Skin epidermis (tissue), 12 donors: ENCODE data around the gene GAK.
"Not testable (repeated sequence)": the region's sequence is repeated elsewhere in the genome, so short reads cannot be mapped to it uniquely, and the experiment has no call there.

ENCODE experiments used
- H3K27ac ChIP-seq, 21 experiments: fragments of 200-600 bp; sonication (generic) in 11 of 21; one replicate each; pipeline ENCODE4 v1.5.0; 2020; ENCODE audit warnings: mild to moderate bottlenecking in 3 of 21, inconsistent platforms in 2 of 21, moderate library complexity in 2 of 21
- H3K4me3 ChIP-seq, 7 experiments: fragments of 200-600 bp; sonication (generic) in 2 of 7; one replicate each; pipeline ENCODE4 v1.5.0; 2020; ENCODE audit warnings: inconsistent platforms in 2 of 7, mild to moderate bottlenecking in 2 of 7, moderate library complexity in 1 of 7

Gene GAK

DNA sequence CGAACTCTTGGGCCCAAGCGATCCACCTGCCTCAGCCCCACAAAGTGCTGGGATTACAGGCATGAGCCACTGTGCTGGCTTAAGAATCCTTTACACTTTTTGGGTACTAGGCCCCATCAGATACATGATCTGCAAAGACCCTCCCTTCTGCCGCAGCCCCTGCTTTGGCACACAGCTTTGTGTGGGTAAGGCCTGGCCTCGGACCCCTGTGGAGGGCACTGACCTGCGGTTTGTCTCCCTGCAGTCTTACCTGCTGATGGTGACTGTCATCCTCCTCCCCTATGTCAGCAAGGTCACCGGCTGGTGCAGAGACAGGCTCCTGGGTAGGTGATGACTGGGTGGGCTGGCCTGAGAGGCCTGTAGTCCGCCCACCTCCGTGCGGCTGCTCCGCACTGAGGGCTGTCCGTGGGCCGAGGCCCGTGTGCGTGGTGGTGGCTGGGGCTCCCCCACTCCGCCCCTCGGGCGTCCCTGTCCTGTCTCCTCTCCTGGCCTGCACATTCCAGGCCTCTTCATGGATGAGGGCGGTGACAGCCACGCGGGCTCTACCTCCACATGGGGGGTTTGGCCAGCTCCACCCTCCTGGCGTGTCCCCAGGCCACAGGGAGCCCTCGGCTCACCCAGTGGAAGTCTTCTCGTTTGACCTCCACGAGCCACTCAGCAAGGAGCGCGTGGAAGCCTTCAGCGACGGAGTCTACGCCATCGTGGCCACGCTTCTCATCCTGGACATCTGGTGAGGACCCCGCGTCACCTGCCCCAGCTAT is 23.2 kb upstream of the GAK start:
- Histone ChIP-seq H3K4me3 (no peak overlapping the region), H3K27ac (no peak overlapping the region)

- H3K27ac ChIP-seq: no peak overlapping the region
Measured at GRCh38 chr4:954211-955020, 22.3 kb upstream of the GAK start.

DNA sequence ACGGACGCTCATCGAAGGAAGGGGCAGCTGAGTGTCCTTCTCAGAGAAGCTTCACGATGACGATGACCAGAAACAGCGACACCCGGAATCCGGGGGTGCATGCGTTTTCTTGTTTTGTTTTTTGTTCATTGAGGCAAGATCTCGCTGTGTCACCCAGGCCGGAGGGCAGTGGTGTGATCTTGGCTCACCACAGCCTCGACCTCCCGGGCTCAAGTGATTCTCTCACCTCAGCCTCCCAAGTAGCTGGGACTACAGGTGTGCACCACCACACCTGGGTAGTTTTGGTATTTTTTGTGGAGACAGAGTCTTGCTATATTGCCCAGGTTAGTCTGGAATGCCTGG is 21.4 kb upstream of the GAK start:
- Histone ChIP-seq H3K27ac (no peak overlapping the region), H3K4me3 (no peak overlapping the region)

More at GRCh38 chr4:954211-955020, 22.3 kb upstream of the GAK start:
- no peak overlapping the region for H3K4me3 ChIP-seq

GRCh38 chr4:952881-953573 is 20.9 kb upstream of the GAK start:
- no peak overlapping the region for H3K27ac ChIP-seq
- H3K4me3 ChIP-seq: no peak overlapping the region

- H3K4me3 ChIP-seq: no peak overlapping the region
- H3K27ac ChIP-seq: no peak overlapping the region
Measured at GRCh38 chr4:951594-952468, 19.7 kb upstream of the GAK start.

GRCh38 chr4:951186-951585 is 19.1 kb upstream of the GAK start:
- H3K27ac ChIP-seq: no peak overlapping the region
- no peak overlapping the region for H3K4me3 ChIP-seq

- no peak overlapping the region for H3K4me3 ChIP-seq
Measured at GRCh38 chr4:950136-951020, 18.3 kb upstream of the GAK start.

GRCh38 chr4:949656-950055 is 17.5 kb upstream of the GAK start:
- no peak overlapping the region for H3K4me3 ChIP-seq

More at GRCh38 chr4:950136-951020, 18.3 kb upstream of the GAK start:
- no peak overlapping the region for H3K27ac ChIP-seq

DNA sequence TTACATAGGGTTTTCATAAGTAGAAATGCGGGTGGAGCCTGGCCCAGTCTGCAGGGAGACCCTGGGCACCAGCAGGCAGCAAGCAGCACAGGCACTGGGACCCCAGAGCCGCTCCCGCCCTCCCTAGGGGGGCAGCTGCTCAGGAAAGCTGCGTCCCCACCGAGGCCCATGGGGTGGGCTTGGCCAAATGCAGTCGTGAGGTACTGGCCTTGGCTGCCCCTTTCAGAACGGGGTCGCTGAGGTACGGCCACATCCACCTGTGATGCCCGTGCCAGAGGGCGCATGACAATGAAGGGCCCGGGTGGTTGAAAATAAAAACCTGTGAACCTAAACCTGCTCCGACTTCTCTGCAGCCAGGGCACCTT is 16.8 kb upstream of the GAK start:
- no peak overlapping the region for H3K4me3 ChIP-seq
- H3K27ac ChIP-seq: no peak overlapping the region

More at GRCh38 chr4:949656-950055, 17.5 kb upstream of the GAK start:
- H3K27ac ChIP-seq: no peak overlapping the region

DNA sequence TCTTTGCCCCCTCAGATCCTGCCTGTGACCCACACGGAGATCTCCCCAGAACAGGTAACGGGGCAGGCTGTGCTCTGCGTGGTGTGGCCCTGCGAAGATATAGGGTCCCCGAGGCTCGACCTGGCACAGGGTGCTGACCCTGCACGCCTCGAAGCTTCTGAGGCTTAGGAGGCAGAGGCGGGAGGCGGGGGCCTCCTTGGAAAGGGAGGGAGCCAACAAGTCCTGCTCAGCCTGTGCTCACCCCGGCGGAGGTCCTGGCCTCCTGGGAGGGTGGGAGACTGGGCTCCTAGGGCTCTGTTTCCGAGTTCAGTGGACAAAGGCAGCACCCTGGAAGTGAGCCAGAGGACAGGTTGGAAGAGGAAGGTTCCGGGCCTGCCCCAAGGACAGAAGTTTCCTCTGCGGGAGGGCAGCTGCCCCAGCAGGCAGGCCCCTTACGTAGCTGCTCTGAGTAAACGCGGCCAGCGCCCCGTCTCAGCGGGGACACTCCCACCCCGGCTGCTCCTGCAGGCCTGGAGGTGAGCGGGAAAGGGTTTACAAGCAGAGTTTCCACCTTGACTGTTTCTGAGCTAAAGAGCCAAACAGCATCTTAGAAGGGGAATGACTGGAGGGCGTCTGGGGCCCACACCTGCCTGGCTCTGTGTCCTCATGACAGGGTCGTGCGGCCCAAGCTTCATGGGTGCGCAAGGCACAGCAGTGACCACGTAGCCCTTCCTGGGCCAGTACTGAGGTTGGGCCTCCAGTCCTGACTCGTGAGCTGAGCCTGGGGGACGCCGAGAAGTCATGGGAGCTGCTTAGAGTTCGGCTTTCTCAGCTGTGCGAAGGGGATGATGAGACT is 16.2 kb upstream of the GAK start:
- no peak overlapping the region for H3K4me3 ChIP-seq
- H3K27ac ChIP-seq: no peak overlapping the region

- H3K4me3 ChIP-seq: no peak overlapping the region
- no peak overlapping the region for H3K27ac ChIP-seq
Measured at GRCh38 chr4:947491-947971, 15.4 kb upstream of the GAK start.

GRCh38 chr4:946517-947471 is 14.7 kb upstream of the GAK start:
- no peak overlapping the region for H3K27ac ChIP-seq
- H3K4me3 ChIP-seq: no peak overlapping the region

DNA sequence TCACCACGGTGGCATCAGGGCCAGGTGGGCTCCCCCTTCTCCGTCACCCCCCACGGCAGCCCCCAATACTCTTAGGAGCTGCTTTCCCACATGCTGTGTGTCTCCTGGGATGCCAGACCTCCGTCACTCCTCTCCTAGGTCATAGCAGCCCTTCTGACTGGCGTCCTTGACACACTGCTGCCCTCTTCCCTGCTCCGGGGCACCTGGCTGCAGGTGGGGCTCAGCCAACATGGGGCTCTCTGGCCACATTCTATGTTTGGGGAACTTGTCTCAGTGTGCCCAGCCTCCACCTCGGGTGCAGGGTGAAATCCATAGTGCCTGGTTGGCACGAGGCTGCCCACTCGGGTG is 14.0 kb upstream of the GAK start:
- Histone ChIP-seq H3K4me3 (no peak overlapping the region), H3K27ac (no peak overlapping the region)

DNA sequence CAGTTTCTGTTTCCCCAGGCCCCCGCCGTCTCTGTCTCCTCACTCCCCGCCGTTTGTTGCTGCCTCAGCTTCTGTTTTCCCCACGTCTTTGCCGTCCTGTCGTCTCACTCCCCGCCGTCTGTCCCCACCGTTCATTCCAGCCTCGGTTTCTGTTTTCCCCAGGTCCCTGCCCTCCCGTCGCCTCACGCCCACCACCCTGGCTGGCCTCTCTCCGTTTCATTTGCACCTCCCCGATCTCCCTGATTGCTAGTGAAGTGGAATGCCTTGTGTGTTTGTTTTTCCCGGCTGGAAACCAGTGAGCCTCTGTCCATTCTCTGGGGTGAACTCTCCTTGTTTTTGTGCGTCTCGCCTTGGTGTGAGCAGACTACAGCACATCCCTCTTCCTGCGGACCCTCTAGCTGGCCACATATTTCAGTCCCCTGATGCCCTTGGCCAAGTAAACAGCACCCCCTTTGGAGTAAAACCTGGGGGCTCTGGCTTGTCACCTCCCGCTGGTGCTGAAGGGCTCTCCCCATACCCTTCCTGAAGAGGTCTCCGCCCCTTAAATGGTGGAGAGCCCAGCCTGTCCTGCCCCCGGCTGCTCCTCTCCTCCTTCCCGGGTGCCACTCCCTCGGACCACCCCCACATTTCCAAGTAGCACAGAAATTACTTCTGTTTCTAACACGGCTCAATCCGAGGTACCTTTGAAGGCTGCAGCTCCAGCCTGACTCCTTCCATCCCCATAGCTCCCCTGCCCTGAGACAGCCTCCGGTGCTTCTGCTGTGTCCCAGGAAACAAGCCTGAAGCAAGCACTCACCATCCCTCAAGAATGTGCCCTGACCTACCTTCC is 13.4 kb upstream of the GAK start:
- Histone ChIP-seq H3K27ac (no peak overlapping the region), H3K4me3 (no peak overlapping the region)

- H3K4me3 ChIP-seq: not testable (repeated sequence)
Measured at GRCh38 chr4:939508-939907, 7.4 kb upstream of the GAK start.

GRCh38 chr4:932713-933070 is 576 bp upstream of the GAK start:
- peak overlapping the region; percentile 77 to 99 (median 97) for H3K4me3 ChIP-seq
- peak overlapping the region in 20 of 21 experiments; percentile 60 to 99 (median 96) for H3K27ac ChIP-seq

More at GRCh38 chr4:939508-939907, 7.4 kb upstream of the GAK start:
- not testable (repeated sequence) for H3K27ac ChIP-seq
